HepG2 (cell line): ENCODE measurements around the gene MSANTD1. TPM values are rescaled to one million over a fixed set of nuclear protein-coding genes. Genes with fewer than 3 reads are reported as not detected.

ENCODE experiments used
- ATAC-seq: fragments of 200-7000 bp; cut with Tn5 transposase; 3 replicates; pipeline ENCODE4 v1.9.1; 2020; ENCODE audit warnings: mild to moderate bottlenecking, moderate library complexity
- BruUV-seq: library from RNA; stranded (reverse); fragments of 400-500 nt; replicated peaks from 2 replicates; lab custom pipeline; 2021; lab: Mats Ljungman, UMichigan
- CTCF ChIA-PET: fragments of 300-600 bp; formaldehyde crosslinking; extraction: SDS; loops from one replicate; lab custom pipeline; 2021; ENCODE audit warnings: low total read pairs, inconsistent platforms, low intra/inter-chr PET ratio; lab: Yijun Ruan, JAX
- POLR2A ChIA-PET: fragments of 350-600 bp; sonication (Branson Sonifier 250); formaldehyde crosslinking; loops from one replicate; lab custom pipeline; 2020; ENCODE audit warnings: antibody characterized with exemption, inconsistent platforms; lab: Yijun Ruan, JAX
- DNase-seq: peaks from one replicate; pipeline ENCODE4 v3.0.0-alpha.2; 2015; ENCODE audit warnings: low spot score
- FAIRE-seq: peaks from 3 replicates; lab custom pipeline; 2011; peaks lifted over from hg19 to GRCh38; lab: Jason Lieb, UNC
- H2AFZ ChIP-seq: one replicate; pipeline ENCODE4 v1.6.1; 2011; ENCODE audit warnings: low read length, inconsistent platforms
- H3K27ac ChIP-seq: fragments of 300-600 bp; 3 replicates; pipeline ENCODE4 v1.8.0; 2011; ENCODE audit warnings: mixed run types, mild to moderate bottlenecking, mixed read lengths, low read length, inconsistent platforms; ENCODE audit not compliant: insufficient read depth; ENCODE audit errors: extremely low read length
- H3K27me3 ChIP-seq, 2 experiments: fragments of 200-600 bp in 1 of 2; 2 replicates in 1 of 2; 3 replicates in 1 of 2; pipeline versions ENCODE4 v1.6.0 to v1.8.0; 2011; ENCODE audit warnings: low read length in 2 of 2, mild to moderate bottlenecking in 2 of 2, moderate library complexity in 2 of 2, inconsistent platforms in 1 of 2; ENCODE audit not compliant: insufficient read depth in 2 of 2, control insufficient read depth in 1 of 2
- H3K36me3 ChIP-seq, 2 experiments: fragments of 200-600 bp in 1 of 2; replicated peaks in 1 of 2; 2 replicates in 1 of 2; 3 replicates in 1 of 2; pipeline versions ENCODE4 v1.5.1 to v1.8.0; 2011; ENCODE audit warnings: low read length in 2 of 2, inconsistent platforms in 1 of 2; ENCODE audit not compliant: insufficient read depth in 2 of 2, control insufficient read depth in 1 of 2
- H3K4me1 ChIP-seq: 2 replicates; pipeline ENCODE4 v1.5.1; 2012; ENCODE audit warnings: low read length, inconsistent platforms; ENCODE audit not compliant: insufficient read depth
- H3K4me2 ChIP-seq: 2 replicates; pipeline ENCODE4 v1.6.0; 2011; ENCODE audit warnings: low read depth, low read length, inconsistent platforms
- H3K4me3 ChIP-seq, 3 experiments: fragments of 200-600 bp in 1 of 3; sonication (generic), shearing (Covaris generic) in 1 of 3; replicated peaks in 1 of 3; 2 replicates each; pipeline ENCODE4 v1.5.1; 2011 to 2016; ENCODE audit warnings: low read length in 3 of 3, inconsistent platforms in 2 of 3, low read depth in 2 of 3, mild to moderate bottlenecking in 2 of 3, control low read depth in 1 of 3, mixed read lengths in 1 of 3; ENCODE audit not compliant: insufficient read depth in 1 of 3
- H3K79me2 ChIP-seq: one replicate; pipeline ENCODE4 v1.6.1; 2011; ENCODE audit warnings: low read length, inconsistent platforms; ENCODE audit not compliant: insufficient read depth
- H3K9ac ChIP-seq: 2 replicates; pipeline ENCODE4 v1.6.0; 2011; ENCODE audit warnings: mild to moderate bottlenecking, low read depth, low read length, inconsistent platforms; ENCODE audit not compliant: insufficient read depth
- H3K9me3 ChIP-seq: 2 replicates; pipeline ENCODE4 v1.5.1; 2012; ENCODE audit warnings: mild to moderate bottlenecking, low read length
- H4K20me1 ChIP-seq: 2 replicates; pipeline ENCODE4 v1.6.0; 2011; ENCODE audit warnings: inconsistent platforms, mild to moderate bottlenecking, low read length, moderate library complexity; ENCODE audit not compliant: insufficient read depth
- AGO1 ChIP-seq: fragments of 200-400 bp; formaldehyde crosslinking; IDR thresholded peaks from 2 replicates; pipeline ENCODE4 v1.6.1; 2017; ENCODE audit warnings: mild to moderate bottlenecking, low read depth, low read length, moderate library complexity; ENCODE audit not compliant: poor library complexity, severe bottlenecking
- CBX1 ChIP-seq: IDR thresholded peaks from one replicate; pipeline ENCODE4 v1.6.1; 2016; ENCODE audit warnings: antibody characterized with exemption, low read depth
- FOXK2 ChIP-seq: fragments of 450-650 bp; IDR thresholded peaks from 2 replicates; pipeline ENCODE4 v1.6.1; 2016
- KDM5B ChIP-seq: sonication (generic); formaldehyde crosslinking; IDR thresholded peaks from 2 replicates; pipeline ENCODE4 v1.4.0; 2020; ENCODE audit warnings: missing genetic modification reagents, mild to moderate bottlenecking, borderline replicate concordance
- MLLT10 ChIP-seq: sonication (generic); formaldehyde crosslinking; IDR thresholded peaks from 2 replicates; pipeline ENCODE4 v1.4.0; 2020; ENCODE audit warnings: missing genetic modification reagents
- POGZ ChIP-seq: sonication (generic); formaldehyde crosslinking; IDR thresholded peaks from 2 replicates; pipeline ENCODE4 v1.4.0; 2020; ENCODE audit warnings: mild to moderate bottlenecking, missing genetic modification reagents
- SP1 ChIP-seq, 2 experiments: fragments of 450-650 bp in 1 of 2; sonication (generic) in 1 of 2; formaldehyde crosslinking in 1 of 2; IDR thresholded peaks; 2 replicates each; pipeline versions ENCODE4 v1.4.0 to v1.6.1; 2016 to 2020; ENCODE audit warnings: missing genetic modification reagents in 1 of 2
- ZNF432 ChIP-seq: sonication (generic); formaldehyde crosslinking; IDR thresholded peaks from 2 replicates; pipeline ENCODE4 v1.5.0; 2020; ENCODE audit warnings: missing genetic modification reagents, mild to moderate bottlenecking, borderline replicate concordance
- ZNF629 ChIP-seq: sonication (generic); formaldehyde crosslinking; conservative IDR thresholded peaks from 2 replicates; pipeline ENCODE4 v1.5.0; 2020; ENCODE audit warnings: missing genetic modification reagents
- ZNF724P ChIP-seq: sonication (generic); formaldehyde crosslinking; IDR thresholded peaks from 2 replicates; pipeline ENCODE4 v1.8.0; 2022; ENCODE audit warnings: missing genetic modification reagents, borderline replicate concordance
- WGBS: methylation state at CpG from one replicate; pipeline ENCODE4 v1.1.6; 2017; ENCODE audit warnings: low lambda C conversion rate; 5-methylcytosine and 5-hydroxymethylcytosine counted together
- in situ Hi-C: cut with HindIII; loops from 2 replicates; pipeline ENCODE4 v1.10.0; 2017; ENCODE audit warnings: low pct_unique_long_range_greater_than_20kb; ENCODE audit not compliant: extremely low pct_ligation_motif_present
- intact Hi-C: fragments of 100-400 bp; cut with micrococcal nuclease; formaldehyde crosslinking; loops from one replicate; pipeline ENCODE4 v1.10.0; 2022; ENCODE audit not compliant: unreplicated experiment
- polyA plus RNA-seq, 8 experiments: library from polyadenylated mRNA; depleted of rRNA in 3 of 8; stranded (reverse) in 7 of 8; unstranded in 1 of 8; fragments of >200 nt; fragmentation: Illumina TruSeq in 4 of 8; extraction: Trizol in 4 of 8; gene quantifications; 2 replicates each; pipeline versions ENCODE4 v1.2.1 to v1.2.3, GENCODE V29; 2011 to 2016; ENCODE audit warnings: low read depth in 4 of 8, missing spikeins in 1 of 8, mixed read lengths in 1 of 8; ENCODE audit not compliant: insufficient read depth in 1 of 8
- total RNA-seq, 5 experiments: library from RNA; depleted of rRNA; stranded (reverse); fragments of >200 nt; fragmentation: Illumina TruSeq; extraction: Trizol; gene quantifications; 2 replicates each; pipeline ENCODE4 v1.2.3, GENCODE V29; 2016; ENCODE audit warnings: low read depth in 1 of 5
- TF ChIP-seq, protein P1 (sequence below): sonication (generic); formaldehyde crosslinking; IDR thresholded peaks from 2 replicates; pipeline ENCODE4 v1.4.0; 2020; ENCODE audit warnings: mild to moderate bottlenecking, missing genetic modification reagents
- TF ChIP-seq, protein P2 (sequence below): sonication (generic); formaldehyde crosslinking; IDR thresholded peaks from 2 replicates; pipeline ENCODE4 v1.5.0; 2020; ENCODE audit warnings: mild to moderate bottlenecking, missing genetic modification reagents
- TF ChIP-seq, protein P3 (sequence below): sonication (generic); formaldehyde crosslinking; IDR thresholded peaks from 2 replicates; pipeline ENCODE4 v1.9.0; 2022; ENCODE audit warnings: missing genetic modification reagents, mild to moderate bottlenecking, borderline replicate concordance

The MSANTD1 gene
- total and polyA plus RNA-seq, 2 of the 13 experiments (the other 11 are each of a cell fraction or from before 2014, with no cell fraction given) = 0.22 to 0.40 TPM

DNA sequence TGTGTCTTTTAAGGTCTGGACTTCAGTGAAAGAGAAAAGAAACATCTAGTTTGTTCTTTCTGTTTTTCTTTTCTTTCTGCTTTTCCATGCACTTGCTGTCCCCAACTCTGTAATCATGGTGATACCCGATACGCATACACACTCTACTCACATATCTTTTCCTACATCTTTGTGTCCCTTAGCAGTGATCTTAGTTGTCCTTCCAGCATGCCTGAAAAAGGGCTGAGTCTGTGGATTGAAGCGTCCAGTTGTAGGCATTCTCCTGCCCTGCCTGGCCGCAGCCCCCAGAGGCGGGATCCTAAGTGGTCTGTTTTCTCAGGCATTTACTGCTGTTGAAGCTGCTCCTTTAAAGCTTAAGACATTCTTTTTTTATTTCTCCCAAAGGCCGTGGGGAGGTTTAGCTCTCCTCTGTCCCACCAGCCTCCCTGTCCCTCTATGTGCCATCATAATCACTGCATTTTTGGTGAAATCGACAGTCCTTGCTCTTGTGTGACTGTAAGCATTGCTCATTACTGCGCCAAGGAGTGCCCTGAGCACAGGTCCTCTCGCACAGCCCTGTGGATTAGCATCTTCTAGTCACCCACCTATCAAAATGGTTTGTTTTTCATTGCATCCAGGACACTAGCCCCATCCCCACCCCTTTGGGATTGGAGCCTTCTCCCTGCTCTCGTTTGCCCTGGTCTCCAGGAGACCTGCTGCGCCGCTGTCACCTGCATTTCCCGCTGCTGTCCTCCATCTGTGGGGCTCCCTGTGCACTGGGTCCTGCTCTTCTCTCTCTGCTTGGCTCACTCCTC lies 48.3 kb downstream of the MSANTD1 start (continued):
- TF ChIP-seq KDM5B = no peak
- no peak for TF ChIP-seq AGO1
- no peak for TF ChIP-seq SP1 (IDR thresholded peaks at IDR 0.05)
- TF ChIP-seq SP1 (CRISPR knock-in tag; IDR thresholded peaks at IDR 0.05) = no peak
- TF ChIP-seq, protein P1, sequence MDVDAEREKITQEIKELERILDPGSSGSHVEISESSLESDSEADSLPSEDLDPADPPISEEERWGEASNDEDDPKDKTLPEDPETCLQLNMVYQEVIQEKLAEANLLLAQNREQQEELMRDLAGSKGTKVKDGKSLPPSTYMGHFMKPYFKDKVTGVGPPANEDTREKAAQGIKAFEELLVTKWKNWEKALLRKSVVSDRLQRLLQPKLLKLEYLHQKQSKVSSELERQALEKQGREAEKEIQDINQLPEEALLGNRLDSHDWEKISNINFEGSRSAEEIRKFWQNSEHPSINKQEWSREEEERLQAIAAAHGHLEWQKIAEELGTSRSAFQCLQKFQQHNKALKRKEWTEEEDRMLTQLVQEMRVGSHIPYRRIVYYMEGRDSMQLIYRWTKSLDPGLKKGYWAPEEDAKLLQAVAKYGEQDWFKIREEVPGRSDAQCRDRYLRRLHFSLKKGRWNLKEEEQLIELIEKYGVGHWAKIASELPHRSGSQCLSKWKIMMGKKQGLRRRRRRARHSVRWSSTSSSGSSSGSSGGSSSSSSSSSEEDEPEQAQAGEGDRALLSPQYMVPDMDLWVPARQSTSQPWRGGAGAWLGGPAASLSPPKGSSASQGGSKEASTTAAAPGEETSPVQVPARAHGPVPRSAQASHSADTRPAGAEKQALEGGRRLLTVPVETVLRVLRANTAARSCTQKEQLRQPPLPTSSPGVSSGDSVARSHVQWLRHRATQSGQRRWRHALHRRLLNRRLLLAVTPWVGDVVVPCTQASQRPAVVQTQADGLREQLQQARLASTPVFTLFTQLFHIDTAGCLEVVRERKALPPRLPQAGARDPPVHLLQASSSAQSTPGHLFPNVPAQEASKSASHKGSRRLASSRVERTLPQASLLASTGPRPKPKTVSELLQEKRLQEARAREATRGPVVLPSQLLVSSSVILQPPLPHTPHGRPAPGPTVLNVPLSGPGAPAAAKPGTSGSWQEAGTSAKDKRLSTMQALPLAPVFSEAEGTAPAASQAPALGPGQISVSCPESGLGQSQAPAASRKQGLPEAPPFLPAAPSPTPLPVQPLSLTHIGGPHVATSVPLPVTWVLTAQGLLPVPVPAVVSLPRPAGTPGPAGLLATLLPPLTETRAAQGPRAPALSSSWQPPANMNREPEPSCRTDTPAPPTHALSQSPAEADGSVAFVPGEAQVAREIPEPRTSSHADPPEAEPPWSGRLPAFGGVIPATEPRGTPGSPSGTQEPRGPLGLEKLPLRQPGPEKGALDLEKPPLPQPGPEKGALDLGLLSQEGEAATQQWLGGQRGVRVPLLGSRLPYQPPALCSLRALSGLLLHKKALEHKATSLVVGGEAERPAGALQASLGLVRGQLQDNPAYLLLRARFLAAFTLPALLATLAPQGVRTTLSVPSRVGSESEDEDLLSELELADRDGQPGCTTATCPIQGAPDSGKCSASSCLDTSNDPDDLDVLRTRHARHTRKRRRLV = no peak

DNA sequence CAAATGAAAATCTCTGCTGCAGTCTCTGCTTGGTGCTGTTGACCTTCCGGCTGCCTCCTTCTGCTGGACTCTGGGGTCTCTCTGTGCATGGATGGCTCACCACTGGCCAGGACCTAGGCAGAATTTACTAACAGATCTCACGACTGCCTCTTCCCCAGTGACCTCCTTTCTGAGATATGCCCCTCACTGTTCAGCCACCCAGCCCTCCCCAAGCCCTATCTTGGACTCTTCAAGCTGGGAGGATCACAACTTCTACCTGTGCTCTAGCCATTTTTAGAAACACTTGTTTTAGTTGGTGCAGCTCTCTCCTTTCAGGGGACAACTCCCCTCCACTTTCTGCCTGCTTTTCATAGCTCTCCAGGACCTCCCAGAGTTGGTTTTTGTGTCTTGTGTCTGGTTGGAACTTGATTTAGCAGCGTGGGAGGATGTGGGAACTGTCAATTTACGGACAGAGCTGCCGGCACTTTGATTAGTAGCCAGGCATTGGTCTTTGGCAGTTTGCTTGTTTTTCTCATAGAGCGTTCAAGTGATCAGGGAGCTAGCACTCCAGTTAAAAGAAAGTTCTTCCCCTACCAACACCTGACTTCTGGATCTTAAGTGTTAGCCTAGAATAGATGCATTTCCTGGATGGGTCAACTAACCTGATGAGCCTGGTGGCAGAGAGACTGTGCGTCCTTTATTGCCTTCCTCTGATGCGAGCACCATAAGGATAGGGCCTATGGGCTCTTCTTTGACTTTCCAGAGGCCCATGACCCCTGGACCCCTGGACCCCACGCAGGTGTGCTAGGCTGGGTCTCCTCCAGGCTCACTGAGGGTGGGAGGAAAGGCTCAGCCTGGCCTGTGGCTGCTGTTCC lies 50.4 kb downstream of the MSANTD1 start:
- Histone ChIP-seq H3K27me3 (no peaks in the 10 kb centered on the region), H2AFZ (no peak overlapping the region), H3K4me1 (peaks cover 50% of the 10 kb centered on the region), H3K4me2 (0 out of 2 replicates have a peak overlapping the region, but pooled peaks have one; percentile 4), H3K36me3 (no peaks in the 10 kb centered on the region), H3K4me3 (no peak overlapping the region; a peak in 1 of 6 replicates), H4K20me1 (peaks cover 17% of the 10 kb centered on the region), H3K27ac (no peak overlapping the region), H3K9me3 (no peaks in the 10 kb centered on the region), H3K9ac (no peak overlapping the region), H3K79me2 (peaks cover 56% of the 10 kb centered on the region)
- TF ChIP-seq, protein P2, sequence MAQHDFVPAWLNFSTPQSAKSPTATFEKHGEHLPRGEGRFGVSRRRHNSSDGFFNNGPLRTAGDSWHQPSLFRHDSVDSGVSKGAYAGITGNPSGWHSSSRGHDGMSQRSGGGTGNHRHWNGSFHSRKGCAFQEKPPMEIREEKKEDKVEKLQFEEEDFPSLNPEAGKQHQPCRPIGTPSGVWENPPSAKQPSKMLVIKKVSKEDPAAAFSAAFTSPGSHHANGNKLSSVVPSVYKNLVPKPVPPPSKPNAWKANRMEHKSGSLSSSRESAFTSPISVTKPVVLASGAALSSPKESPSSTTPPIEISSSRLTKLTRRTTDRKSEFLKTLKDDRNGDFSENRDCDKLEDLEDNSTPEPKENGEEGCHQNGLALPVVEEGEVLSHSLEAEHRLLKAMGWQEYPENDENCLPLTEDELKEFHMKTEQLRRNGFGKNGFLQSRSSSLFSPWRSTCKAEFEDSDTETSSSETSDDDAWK (CRISPR knock-in tag) = no peak
- TF ChIP-seq, protein P3, sequence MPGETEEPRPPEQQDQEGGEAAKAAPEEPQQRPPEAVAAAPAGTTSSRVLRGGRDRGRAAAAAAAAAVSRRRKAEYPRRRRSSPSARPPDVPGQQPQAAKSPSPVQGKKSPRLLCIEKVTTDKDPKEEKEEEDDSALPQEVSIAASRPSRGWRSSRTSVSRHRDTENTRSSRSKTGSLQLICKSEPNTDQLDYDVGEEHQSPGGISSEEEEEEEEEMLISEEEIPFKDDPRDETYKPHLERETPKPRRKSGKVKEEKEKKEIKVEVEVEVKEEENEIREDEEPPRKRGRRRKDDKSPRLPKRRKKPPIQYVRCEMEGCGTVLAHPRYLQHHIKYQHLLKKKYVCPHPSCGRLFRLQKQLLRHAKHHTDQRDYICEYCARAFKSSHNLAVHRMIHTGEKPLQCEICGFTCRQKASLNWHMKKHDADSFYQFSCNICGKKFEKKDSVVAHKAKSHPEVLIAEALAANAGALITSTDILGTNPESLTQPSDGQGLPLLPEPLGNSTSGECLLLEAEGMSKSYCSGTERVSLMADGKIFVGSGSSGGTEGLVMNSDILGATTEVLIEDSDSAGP (CRISPR knock-in tag) = no peak
- TF ChIP-seq POGZ (CRISPR knock-in tag) (no peak), MLLT10 (no peak), ZNF724P (CRISPR knock-in tag) (no peak), ZNF432 (no peak), CBX1 (no peak), FOXK2 (no peak), ZNF629 (CRISPR knock-in tag) (no peak)
- intact Hi-C loops (no loop called here), in situ Hi-C loops (no loop called here)
- ATAC-seq (no peak), FAIRE-seq (no peak), DNase-seq (no peak)
- ChIA-PET CTCF (no interaction called here), POLR2A (no interaction called here)
- BruUV-seq = no TSS peak
- 89% methylated on average over 9 of the region's 9 CpGs for WGBS
